Caco-2 (cell line): ENCODE results near the gene C4orf50. TPM values are rescaled to one million over a fixed set of nuclear protein-coding genes. Genes with fewer than 3 reads are reported as not detected.

Experiments
- BruUV-seq: library from RNA; stranded (reverse); fragments of 400-500 nt; replicated peaks from 2 replicates; lab custom pipeline; 2021; lab: Mats Ljungman, UMichigan
- CTCF ChIA-PET: fragments of 300-600 bp; sonication (Branson Sonifier 250); formaldehyde crosslinking; loops from one replicate; lab custom pipeline; 2022; ENCODE audit warnings: antibody characterized with exemption; lab: Charles Lee
- POLR2A ChIA-PET: fragments of 300-600 bp; sonication (Branson Sonifier 250); formaldehyde crosslinking; loops from one replicate; lab custom pipeline; 2022; ENCODE audit warnings: antibody characterized with exemption; lab: Charles Lee
- DNase-seq, 2 experiments: peaks; one replicate each; pipeline versions ENCODE4 v3.0.0 to v3.0.0-alpha.2; 2020 to 2022
- H3K27me3 ChIP-seq: replicated peaks from 2 replicates; pipeline ENCODE4 v1.6.0; 2011; ENCODE audit warnings: low read length; ENCODE audit not compliant: control insufficient read depth, insufficient read depth
- H3K36me3 ChIP-seq: 2 replicates; pipeline ENCODE4 v1.5.1; 2011; ENCODE audit warnings: low read length; ENCODE audit not compliant: control insufficient read depth, insufficient read depth
- H3K4me1 ChIP-seq: fragments of 250-450 bp; sonication (Bioruptor Pico); 2 replicates; pipeline ENCODE4 v1.5.1; 2020; ENCODE audit warnings: mild to moderate bottlenecking
- H3K4me3 ChIP-seq: 2 replicates; pipeline ENCODE4 v1.5.1; 2011; ENCODE audit warnings: low read depth, mild to moderate bottlenecking, control low read depth, low read length
- H3K9me3 ChIP-seq: fragments of 250-450 bp; sonication (Bioruptor Pico); 2 replicates; pipeline ENCODE4 v1.5.1; 2020; ENCODE audit warnings: mild to moderate bottlenecking, moderate library complexity
- H3K27ac Mint-ChIP-seq: one replicate; pipeline ENCODE4 v1.8.0; 2022; ENCODE audit warnings: mixed read lengths; ENCODE audit not compliant: unreplicated experiment
- H3K27me3 Mint-ChIP-seq: one replicate; pipeline ENCODE4 v1.8.0; 2022; ENCODE audit warnings: mixed read lengths; ENCODE audit not compliant: insufficient read depth, unreplicated experiment
- H3K36me3 Mint-ChIP-seq: one replicate; pipeline ENCODE4 v1.8.0; 2022; ENCODE audit warnings: mild to moderate bottlenecking, mixed read lengths; ENCODE audit not compliant: insufficient read depth, unreplicated experiment
- H3K4me1 Mint-ChIP-seq: one replicate; pipeline ENCODE4 v1.8.0; 2022; ENCODE audit warnings: low read depth, mixed read lengths; ENCODE audit not compliant: unreplicated experiment
- H3K4me3 Mint-ChIP-seq: one replicate; pipeline ENCODE4 v1.8.0; 2022; ENCODE audit warnings: mild to moderate bottlenecking, moderate library complexity, mixed read lengths; ENCODE audit not compliant: unreplicated experiment
- H3K9me3 Mint-ChIP-seq: one replicate; pipeline ENCODE4 v1.8.0; 2022; ENCODE audit warnings: mixed read lengths; ENCODE audit not compliant: unreplicated experiment
- CTCF ChIP-seq, 2 experiments: fragments of 200-600 bp in 1 of 2; IDR thresholded peaks; 1 replicate in 1 of 2; 2 replicates in 1 of 2; pipeline versions ENCODE4 v1.5.1 to v1.8.0; 2011 to 2022; ENCODE audit warnings: antibody characterized with exemption in 1 of 2, control low read depth in 1 of 2, inconsistent platforms in 1 of 2, low read depth in 1 of 2, low read length in 1 of 2, mild to moderate bottlenecking in 1 of 2, moderate library complexity in 1 of 2; ENCODE audit not compliant: insufficient read depth in 1 of 2, severe bottlenecking in 1 of 2, unreplicated experiment in 1 of 2
- intact Hi-C: fragments of 100-400 bp; cut with micrococcal nuclease; formaldehyde crosslinking; loops from one replicate; pipeline ENCODE4 v1.10.0; 2022; ENCODE audit not compliant: unreplicated experiment
- total RNA-seq: library from RNA; stranded (reverse); gene quantifications from 2 replicates; pipeline ENCODE4 v1.2.3, GENCODE V29; 2022

The C4orf50 gene
- total RNA-seq, 1 experiment from 2014 or later: not detected

- intact Hi-C loops: no loop called here
- ChIA-PET CTCF (no interaction called here), POLR2A (no interaction called here)
- Mint-ChIP-seq H3K27ac (no peak overlapping the region), H3K4me1 (no peaks in the 10 kb centered on the region), H3K27me3 (peaks cover 9% of the 10 kb centered on the region), H3K9me3 (peaks cover 6% of the 10 kb centered on the region), H3K4me3 (no peak overlapping the region), H3K36me3 (no peaks in the 10 kb centered on the region)
- no peak overlapping the region for H3K4me3 ChIP-seq
- DNase-seq: no peak
- no TSS peak for BruUV-seq
- no peaks in the 10 kb centered on the region for H3K27me3 ChIP-seq
- no peaks in the 10 kb centered on the region for H3K9me3 ChIP-seq
- TF ChIP-seq CTCF (IDR thresholded peaks at IDR 0.05; ENCODE audit: insufficient read depth in 1 of 2, low read depth in 1 of 2, low read length in 1 of 2, severe bottlenecking in 1 of 2, unreplicated experiment in 1 of 2): no peak
- no peaks in the 10 kb centered on the region for H3K4me1 ChIP-seq
- no peaks in the 10 kb centered on the region for H3K36me3 ChIP-seq
These were observed 15.3 kb downstream of the C4orf50 start for GRCh38 chr4:6002926-6003325.

GRCh38 chr4:6002492-6002833 lies 15.8 kb downstream of the C4orf50 start:
- H3K4me1 ChIP-seq: no peaks in the 10 kb centered on the region
- H3K27ac Mint-ChIP-seq: no peak overlapping the region
- H3K4me3 Mint-ChIP-seq: no peak overlapping the region
- H3K4me1 Mint-ChIP-seq: no peaks in the 10 kb centered on the region
- no peaks in the 10 kb centered on the region for H3K9me3 ChIP-seq
- no peaks in the 10 kb centered on the region for H3K36me3 Mint-ChIP-seq
- H3K9me3 Mint-ChIP-seq: peaks cover 6% of the 10 kb centered on the region
- H3K27me3 Mint-ChIP-seq: peaks cover 9% of the 10 kb centered on the region
- TF ChIP-seq CTCF (IDR thresholded peaks at IDR 0.05; ENCODE audit: insufficient read depth in 1 of 2, low read depth in 1 of 2, low read length in 1 of 2, severe bottlenecking in 1 of 2, unreplicated experiment in 1 of 2): no peak
- intact Hi-C loops: no loop called here
- no peaks in the 10 kb centered on the region for H3K36me3 ChIP-seq
- H3K27me3 ChIP-seq: no peaks in the 10 kb centered on the region
- no TSS peak for BruUV-seq
- CTCF ChIA-PET: no interaction called here
- no peak for DNase-seq
- POLR2A ChIA-PET: no interaction called here
- no peak overlapping the region for H3K4me3 ChIP-seq

- no TSS peak for BruUV-seq
- Histone ChIP-seq H3K9me3 (no peaks in the 10 kb centered on the region), H3K4me1 (no peaks in the 10 kb centered on the region), H3K36me3 (no peaks in the 10 kb centered on the region), H3K27me3 (no peaks in the 10 kb centered on the region), H3K4me3 (no peak overlapping the region)
- no peaks in the 10 kb centered on the region for H3K4me1 Mint-ChIP-seq
- no peak for TF ChIP-seq CTCF (IDR thresholded peaks at IDR 0.05; ENCODE audit: insufficient read depth in 1 of 2, low read depth in 1 of 2, low read length in 1 of 2, severe bottlenecking in 1 of 2, unreplicated experiment in 1 of 2)
- H3K4me3 Mint-ChIP-seq: no peak overlapping the region
- ChIA-PET POLR2A (no interaction called here), CTCF (no interaction called here)
- no peak overlapping the region for H3K27ac Mint-ChIP-seq
- intact Hi-C loops: no loop called here
- no peak for DNase-seq
- H3K36me3 Mint-ChIP-seq: no peaks in the 10 kb centered on the region
- peaks cover 8% of the 10 kb centered on the region for H3K27me3 Mint-ChIP-seq
- peaks cover under 1% of the 10 kb centered on the region for H3K9me3 Mint-ChIP-seq
These were observed 16.3 kb downstream of the C4orf50 start for GRCh38 chr4:6001680-6002491.
